Spinal cord (tissue), 10 donors: ENCODE results near the gene USP28. TPM values are rescaled to one million over a fixed set of nuclear protein-coding genes. Genes with fewer than 3 reads are reported as not detected.

Experiments used
- DNase-seq, 6 donors: peaks; one replicate each; pipeline versions ENCODE4 v3.0.0 to v3.0.0-alpha.2; 2013 to 2015; ENCODE audit warnings: low spot score in 6 of 6, low read depth in 4 of 6
- H3K27ac ChIP-seq: one replicate; pipeline ENCODE4 v1.5.1; 2013; ENCODE audit warnings: low read depth, low read length, control low read depth
- H3K27me3 ChIP-seq: one replicate; pipeline ENCODE4 v1.6.1; 2013; ENCODE audit warnings: low read length; ENCODE audit not compliant: control insufficient read depth, insufficient read depth
- H3K36me3 ChIP-seq: one replicate; pipeline ENCODE4 v1.6.1; 2013; ENCODE audit warnings: low read length; ENCODE audit not compliant: control insufficient read depth, insufficient read depth
- H3K4me1 ChIP-seq: one replicate; pipeline ENCODE4 v1.6.1; 2013; ENCODE audit warnings: low read length; ENCODE audit not compliant: control insufficient read depth, insufficient read depth
- H3K4me3 ChIP-seq: one replicate; pipeline ENCODE4 v1.5.1; 2013; ENCODE audit warnings: low read depth, low read length, control low read depth
- H3K9me3 ChIP-seq: one replicate; pipeline ENCODE4 v1.6.1; 2013; ENCODE audit warnings: low read length; ENCODE audit not compliant: control insufficient read depth, insufficient read depth
- WGBS: methylation state at CpG from one replicate; pipeline ENCODE4 v1.1.5; 2013; ENCODE audit warnings: missing lambda C conversion rate; ENCODE audit not compliant: insufficient coverage; 5-methylcytosine and 5-hydroxymethylcytosine counted together
- polyA plus RNA-seq, 2 donors: library from polyadenylated mRNA; unstranded; fragments of 120-200 nt; gene quantifications; one replicate each; pipeline ENCODE4 v1.2.1, GENCODE V29; 2013; ENCODE audit not compliant: insufficient read length in 2 of 2
- total RNA-seq, 2 donors: library from RNA; depleted of rRNA in 1 of 2; stranded (reverse); fragments of 120-200 nt in 1 of 2; fragments of >200 nt in 1 of 2; gene quantifications; one replicate each; pipeline versions ENCODE4 v1.2.3 to v1.2.4, GENCODE V29; 2013 to 2014
- donor health status: healthy.

Gene USP28
- total and polyA plus RNA-seq, 4 donors = 21.9 to 38.1 (median 28.7) TPM

DNA sequence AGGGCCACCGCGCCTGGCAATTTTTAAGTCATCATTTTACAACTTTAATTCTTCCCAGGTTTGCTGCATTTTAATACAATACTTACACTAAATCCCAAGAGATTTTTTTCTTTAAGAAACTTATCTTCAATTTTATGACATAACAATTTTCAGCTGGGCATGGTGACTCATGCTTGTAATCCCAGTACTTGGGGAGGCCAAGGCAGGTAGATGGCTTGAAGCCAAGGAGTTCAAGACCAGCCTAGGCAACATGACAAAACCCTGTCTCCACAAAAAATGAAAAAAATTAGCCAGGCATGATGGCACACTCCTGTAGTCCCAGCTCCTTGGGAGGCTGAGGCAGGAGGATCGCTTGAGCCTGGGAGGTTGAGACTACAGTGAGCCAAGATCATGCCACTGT lies 56.9 kb downstream of the USP28 start:
- 100% methylated on average over 2 of the region's 3 CpGs for WGBS
- Histone ChIP-seq H3K36me3 (peaks cover 24% of the 10 kb centered on the region), H3K27ac (no peak overlapping the region), H3K27me3 (no peaks in the 10 kb centered on the region), H3K4me1 (no peaks in the 10 kb centered on the region), H3K4me3 (no peak overlapping the region), H3K9me3 (no peaks in the 10 kb centered on the region)
- DNase-seq = no peak

DNA sequence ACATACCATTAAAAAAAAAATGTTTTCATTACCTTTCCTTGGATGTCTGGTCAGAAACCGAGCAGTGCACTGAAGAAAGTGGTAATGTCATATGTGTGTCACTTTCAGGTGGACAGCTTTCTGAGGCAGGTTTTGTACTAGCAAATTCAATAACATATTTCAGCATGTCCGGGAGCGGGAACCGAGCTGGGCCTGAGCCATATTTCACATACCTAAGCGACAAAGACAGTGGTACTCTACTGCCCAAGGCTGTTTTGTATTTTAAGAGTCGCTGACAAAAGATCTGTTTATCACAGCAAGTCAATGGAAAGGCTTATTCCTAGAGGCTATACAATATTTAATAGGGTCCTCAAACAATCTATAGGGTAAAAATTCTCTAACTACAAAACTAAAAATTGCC lies 57.7 kb downstream of the USP28 start:
- no peak overlapping the region for H3K27ac ChIP-seq
- no peak for DNase-seq
- no peaks in the 10 kb centered on the region for H3K4me1 ChIP-seq
- H3K27me3 ChIP-seq = no peaks in the 10 kb centered on the region
- no CpG with 5 or more reads among the region's 6 CpGs for WGBS
- peaks cover 24% of the 10 kb centered on the region for H3K36me3 ChIP-seq
- no peaks in the 10 kb centered on the region for H3K9me3 ChIP-seq
- no peak overlapping the region for H3K4me3 ChIP-seq

DNA sequence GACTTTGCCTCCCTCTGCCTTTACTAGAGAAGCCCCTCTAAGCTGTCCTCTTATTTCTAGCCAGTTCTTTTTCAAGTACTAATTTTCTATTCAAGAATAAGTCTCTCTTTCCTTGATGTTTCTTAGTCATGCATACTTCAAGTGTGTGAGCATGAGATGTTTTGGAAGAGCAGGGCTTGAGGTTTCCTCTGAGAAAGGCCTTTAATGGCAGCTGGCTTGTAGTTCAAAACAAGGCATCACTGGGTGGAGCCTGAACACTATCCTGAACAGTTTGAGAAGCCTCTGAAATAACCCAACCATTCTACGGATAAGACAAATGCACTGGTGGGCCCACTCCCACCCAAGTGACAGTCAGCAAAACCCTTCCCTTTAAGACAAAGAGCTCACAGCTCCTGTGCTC lies 58.2 kb downstream of the USP28 start:
- H3K36me3 ChIP-seq = peaks cover 19% of the 10 kb centered on the region
- no peaks in the 10 kb centered on the region for H3K9me3 ChIP-seq
- H3K27ac ChIP-seq = no peak overlapping the region
- WGBS = 67% methylated on average over 1 of the region's 1 CpG
- H3K4me3 ChIP-seq = no peak overlapping the region
- no peaks in the 10 kb centered on the region for H3K27me3 ChIP-seq
- no peaks in the 10 kb centered on the region for H3K4me1 ChIP-seq
- no peak for DNase-seq

DNA sequence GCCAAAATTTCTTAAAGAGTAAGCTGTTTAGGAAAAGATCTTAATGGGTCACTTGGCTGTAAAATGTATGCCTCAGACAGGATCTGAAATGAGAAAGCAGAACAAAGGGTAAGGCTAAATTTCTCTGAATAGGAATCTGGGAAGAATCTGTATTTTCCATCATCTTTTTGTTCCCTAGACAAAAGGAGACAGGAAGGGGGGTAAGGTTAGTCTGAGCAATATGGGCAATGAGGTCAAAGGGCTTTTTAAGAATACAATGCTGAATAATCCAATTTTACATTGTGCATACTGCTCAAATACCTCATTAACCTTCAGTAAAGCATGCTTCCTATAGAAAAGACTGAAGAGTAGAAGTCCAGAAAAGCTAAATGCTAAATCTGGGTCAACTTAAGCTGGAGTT lies 61.2 kb downstream of the USP28 start:
- Histone ChIP-seq H3K4me1 (no peaks in the 10 kb centered on the region), H3K4me3 (no peak overlapping the region), H3K36me3 (peaks cover 19% of the 10 kb centered on the region), H3K27ac (no peak overlapping the region), H3K27me3 (no peaks in the 10 kb centered on the region), H3K9me3 (no peaks in the 10 kb centered on the region)
- no peak for DNase-seq

DNA sequence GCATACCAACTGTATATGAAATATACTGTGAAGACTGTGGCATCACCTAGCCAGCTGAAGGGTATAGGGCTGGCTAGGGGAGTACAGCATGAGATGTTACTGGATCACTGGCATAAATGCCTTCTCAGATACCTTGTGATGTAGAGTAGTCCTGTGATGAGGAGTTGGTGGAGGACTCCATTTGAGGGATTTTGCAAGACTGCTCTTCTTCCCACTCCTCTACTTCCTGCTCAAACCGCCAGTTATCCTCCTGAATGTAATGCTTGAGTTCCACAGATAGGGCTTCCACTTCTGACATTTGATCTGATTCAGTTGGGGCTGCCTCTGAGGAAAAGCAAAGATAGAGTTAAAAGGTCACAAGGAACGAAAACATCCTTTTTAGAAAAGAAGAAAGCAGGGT lies 66.4 kb downstream of the USP28 start:
- Histone ChIP-seq H3K4me3 (no peak overlapping the region), H3K9me3 (no peaks in the 10 kb centered on the region), H3K27me3 (no peaks in the 10 kb centered on the region), H3K4me1 (no peaks in the 10 kb centered on the region), H3K27ac (no peak overlapping the region), H3K36me3 (peaks cover 20% of the 10 kb centered on the region)
- WGBS = no CpG with 5 or more reads among the region's 2 CpGs
- no peak for DNase-seq

DNA sequence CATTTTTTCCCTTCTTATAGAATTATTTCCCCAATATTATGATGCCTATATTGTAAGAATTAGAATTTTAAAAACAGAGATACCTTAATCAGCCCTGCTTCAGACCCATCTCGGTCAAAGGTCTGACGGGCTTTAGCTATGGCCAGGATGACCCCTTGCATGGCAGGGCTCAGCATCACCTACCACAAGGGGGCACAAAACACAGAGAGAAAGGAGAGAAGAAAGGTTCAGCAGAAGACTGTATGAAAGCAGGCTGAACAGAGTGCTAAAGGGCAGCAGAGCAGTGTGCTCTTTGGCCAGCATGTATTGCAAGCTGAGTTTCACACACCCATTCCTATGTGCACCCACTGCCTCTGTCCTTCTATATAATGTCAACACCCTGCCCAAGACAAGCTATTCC lies 69.0 kb downstream of the USP28 start:
- H3K36me3 ChIP-seq = peaks cover 22% of the 10 kb centered on the region
- no peak overlapping the region for H3K27ac ChIP-seq
- DNase-seq = peak in 1 of 6 donors; percentile 6
- no peaks in the 10 kb centered on the region for H3K4me1 ChIP-seq
- no peaks in the 10 kb centered on the region for H3K9me3 ChIP-seq
- WGBS = no CpG with 5 or more reads among the region's 2 CpGs
- H3K27me3 ChIP-seq = no peaks in the 10 kb centered on the region
- no peak overlapping the region for H3K4me3 ChIP-seq

DNA sequence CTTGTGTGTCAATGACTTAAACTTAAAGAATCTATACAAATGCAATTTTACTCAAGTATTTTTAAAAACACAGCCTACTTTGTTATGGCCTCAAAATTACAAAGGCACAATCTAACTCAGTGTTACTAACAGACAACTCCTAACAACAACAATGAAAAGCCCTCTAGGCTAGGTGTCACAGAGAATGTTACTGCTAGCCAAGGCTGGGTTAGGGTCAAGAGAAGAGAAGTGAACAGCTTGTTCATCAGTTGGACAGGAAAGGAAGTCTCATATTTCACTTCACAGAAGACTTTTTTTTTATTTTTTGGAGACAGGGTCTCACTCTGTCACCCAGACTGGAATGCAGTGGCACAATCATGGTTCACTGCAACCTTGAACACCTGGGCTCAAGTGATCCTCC lies 69.7 kb downstream of the USP28 start:
- H3K4me1 ChIP-seq = no peaks in the 10 kb centered on the region
- H3K4me3 ChIP-seq = no peak overlapping the region
- DNase-seq = no peak
- H3K9me3 ChIP-seq = no peaks in the 10 kb centered on the region
- peaks cover 23% of the 10 kb centered on the region for H3K36me3 ChIP-seq
- H3K27me3 ChIP-seq = no peaks in the 10 kb centered on the region
- no peak overlapping the region for H3K27ac ChIP-seq

DNA sequence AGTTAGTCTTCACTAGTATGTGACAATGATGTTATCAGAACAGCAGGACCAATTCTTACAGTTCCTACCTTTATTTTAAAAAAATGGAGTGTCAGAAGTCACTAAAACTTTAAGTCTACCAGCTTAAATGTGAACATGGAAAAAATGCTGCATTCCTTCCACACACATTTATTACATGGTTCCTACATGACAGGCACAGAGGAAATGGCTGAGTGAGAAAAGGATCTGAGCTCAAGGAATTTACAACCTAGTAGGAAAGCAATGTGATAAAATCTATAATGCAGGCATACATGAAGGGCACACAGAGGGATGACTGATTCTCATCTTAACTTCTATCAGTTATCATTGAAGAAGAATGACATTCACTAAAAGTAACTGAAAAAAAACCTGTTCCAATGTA lies 72.8 kb downstream of the USP28 start:
- Histone ChIP-seq H3K9me3 (no peaks in the 10 kb centered on the region), H3K36me3 (peaks cover 21% of the 10 kb centered on the region), H3K27ac (no peak overlapping the region), H3K4me1 (no peaks in the 10 kb centered on the region), H3K27me3 (no peaks in the 10 kb centered on the region), H3K4me3 (no peak overlapping the region)
- DNase-seq = no peak

DNA sequence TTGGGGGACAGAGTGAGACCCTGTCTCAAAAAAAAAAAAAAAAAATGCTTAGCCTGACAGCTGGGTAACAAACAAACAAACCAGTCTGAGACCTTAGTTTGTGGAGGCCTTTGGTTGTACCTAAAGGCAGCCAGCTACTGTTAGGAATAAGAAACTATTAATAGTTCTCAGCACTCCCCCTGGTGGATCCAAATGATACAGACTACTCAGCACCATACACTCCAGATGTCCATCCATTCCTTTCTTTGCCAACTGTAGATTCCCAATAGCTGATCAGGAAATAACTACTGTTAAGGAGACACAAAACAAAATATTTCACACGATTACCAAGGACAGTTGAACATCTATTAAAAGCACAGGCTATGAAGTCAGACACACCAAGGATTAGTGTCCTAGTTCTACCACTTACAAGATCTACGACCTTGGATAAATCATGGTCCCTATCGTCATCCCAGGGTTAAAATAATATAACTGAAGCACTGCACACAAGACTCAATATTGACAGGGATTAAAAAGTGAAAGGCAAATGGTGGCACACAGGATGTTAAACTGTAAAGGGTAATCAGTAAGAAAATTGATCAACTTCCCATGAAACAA lies 78.6 kb downstream of the USP28 start:
- no peak overlapping the region for H3K4me3 ChIP-seq
- H3K9me3 ChIP-seq = peaks cover 2% of the 10 kb centered on the region
- H3K4me1 ChIP-seq = no peaks in the 10 kb centered on the region
- peak in 3 of 6 donors; percentile 19 to 69 (median 59) for DNase-seq
- H3K27me3 ChIP-seq = no peaks in the 10 kb centered on the region
- peaks cover 14% of the 10 kb centered on the region for H3K36me3 ChIP-seq
- H3K27ac ChIP-seq = no peak overlapping the region
- 33% methylated on average over 1 of the region's 3 CpGs for WGBS

DNA sequence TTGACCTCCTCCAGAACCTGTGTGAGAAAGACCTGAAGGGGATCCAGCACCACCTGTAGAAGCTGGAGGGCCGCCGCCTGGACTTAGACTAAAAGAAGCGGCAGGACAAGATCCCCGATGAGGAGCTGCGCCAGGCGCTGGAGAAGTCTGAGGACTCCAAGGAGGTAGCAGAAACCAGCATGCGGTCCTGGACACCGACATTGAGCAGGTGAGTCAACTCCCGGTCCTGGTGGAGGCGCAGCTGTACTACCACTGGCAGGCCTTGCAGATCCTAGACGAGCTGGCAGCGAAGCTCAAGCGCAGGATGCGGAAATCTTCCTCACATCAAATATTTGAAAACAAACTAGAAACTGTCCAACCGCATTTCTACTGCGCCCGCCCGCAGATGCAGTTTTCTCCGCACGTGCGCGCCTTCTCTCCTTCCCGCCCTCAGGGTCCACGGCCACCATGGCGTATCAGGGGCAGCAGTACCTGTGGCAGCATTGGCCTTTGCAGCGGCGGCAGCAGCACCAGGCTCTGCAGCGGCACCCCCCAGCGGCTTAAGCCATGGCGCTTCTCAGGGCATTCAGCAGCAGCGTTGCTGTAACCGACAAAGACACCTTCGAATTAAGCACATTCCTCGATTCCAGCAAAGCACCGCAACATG lies 85.6 kb downstream of the USP28 start:
- H3K27ac ChIP-seq = no peak overlapping the region
- H3K4me1 ChIP-seq = no peaks in the 10 kb centered on the region
- 89% methylated on average over 35 of the region's 35 CpGs for WGBS
- H3K36me3 ChIP-seq = no peaks in the 10 kb centered on the region
- no peak for DNase-seq
- no peaks in the 10 kb centered on the region for H3K27me3 ChIP-seq
- H3K9me3 ChIP-seq = no peaks in the 10 kb centered on the region
- H3K4me3 ChIP-seq = no peak overlapping the region
